Activated T-cell treated with anti-CD3 and anti-CD28 coated beads, Interleukin-2, amount 50 U/mL, for 24 hours (primary cell): ENCODE measurements around the gene SPATA31D3.
"Not testable (repeated sequence)": the region's sequence is repeated elsewhere in the genome, so short reads cannot be mapped to it uniquely, and the experiment has no call there.

Experiments
- DNase-seq: peaks from one replicate; pipeline ENCODE4 v3.0.0-alpha.2; 2020
- H3K27ac Mint-ChIP-seq: 2 replicates; pipeline ENCODE4 v1.8.0; 2020; ENCODE audit warnings: mild to moderate bottlenecking, mixed read lengths
- H3K27me3 Mint-ChIP-seq: 2 replicates; pipeline ENCODE4 v1.8.0; 2020; ENCODE audit warnings: mixed read lengths
- H3K36me3 Mint-ChIP-seq: 2 replicates; pipeline ENCODE4 v1.8.0; 2020; ENCODE audit warnings: low read depth, mixed read lengths
- H3K4me1 Mint-ChIP-seq: 2 replicates; pipeline ENCODE4 v1.8.0; 2020; ENCODE audit warnings: low read depth, mixed read lengths
- H3K4me3 Mint-ChIP-seq: 2 replicates; pipeline ENCODE4 v1.8.0; 2020; ENCODE audit warnings: mild to moderate bottlenecking, moderate library complexity, mixed read lengths
- H3K9me3 Mint-ChIP-seq: 2 replicates; pipeline ENCODE4 v1.8.0; 2020; ENCODE audit warnings: mixed read lengths

The SPATA31D3 gene

DNA sequence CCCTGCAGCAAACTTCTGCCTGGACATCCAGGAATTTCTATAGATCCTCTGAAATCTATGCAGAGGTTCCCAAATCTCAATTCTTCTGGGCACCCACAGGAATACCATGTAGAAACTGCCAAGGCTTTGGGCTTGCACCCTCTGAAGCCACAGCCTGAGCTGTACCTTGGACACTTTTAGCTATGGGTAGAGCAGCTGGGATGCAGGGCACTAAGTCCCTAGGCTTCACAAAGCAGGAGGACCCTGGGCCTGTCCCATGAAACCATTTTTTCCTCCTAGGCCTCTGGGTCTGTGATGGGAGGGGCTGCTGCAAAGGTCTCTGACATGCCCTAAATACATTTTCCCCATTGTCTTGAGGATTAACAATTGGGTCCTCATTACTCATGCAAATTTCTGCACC, 12.3 kb downstream of the SPATA31D3 start:
- no peaks in the 10 kb centered on the region for H3K27me3 Mint-ChIP-seq
- H3K4me1 Mint-ChIP-seq: no peaks in the 10 kb centered on the region
- no peak overlapping the region for H3K4me3 Mint-ChIP-seq
- H3K9me3 Mint-ChIP-seq: peaks cover 29% of the 10 kb centered on the region
- no peaks in the 10 kb centered on the region for H3K36me3 Mint-ChIP-seq
- no peak overlapping the region for H3K27ac Mint-ChIP-seq
- no peak for DNase-seq

DNA sequence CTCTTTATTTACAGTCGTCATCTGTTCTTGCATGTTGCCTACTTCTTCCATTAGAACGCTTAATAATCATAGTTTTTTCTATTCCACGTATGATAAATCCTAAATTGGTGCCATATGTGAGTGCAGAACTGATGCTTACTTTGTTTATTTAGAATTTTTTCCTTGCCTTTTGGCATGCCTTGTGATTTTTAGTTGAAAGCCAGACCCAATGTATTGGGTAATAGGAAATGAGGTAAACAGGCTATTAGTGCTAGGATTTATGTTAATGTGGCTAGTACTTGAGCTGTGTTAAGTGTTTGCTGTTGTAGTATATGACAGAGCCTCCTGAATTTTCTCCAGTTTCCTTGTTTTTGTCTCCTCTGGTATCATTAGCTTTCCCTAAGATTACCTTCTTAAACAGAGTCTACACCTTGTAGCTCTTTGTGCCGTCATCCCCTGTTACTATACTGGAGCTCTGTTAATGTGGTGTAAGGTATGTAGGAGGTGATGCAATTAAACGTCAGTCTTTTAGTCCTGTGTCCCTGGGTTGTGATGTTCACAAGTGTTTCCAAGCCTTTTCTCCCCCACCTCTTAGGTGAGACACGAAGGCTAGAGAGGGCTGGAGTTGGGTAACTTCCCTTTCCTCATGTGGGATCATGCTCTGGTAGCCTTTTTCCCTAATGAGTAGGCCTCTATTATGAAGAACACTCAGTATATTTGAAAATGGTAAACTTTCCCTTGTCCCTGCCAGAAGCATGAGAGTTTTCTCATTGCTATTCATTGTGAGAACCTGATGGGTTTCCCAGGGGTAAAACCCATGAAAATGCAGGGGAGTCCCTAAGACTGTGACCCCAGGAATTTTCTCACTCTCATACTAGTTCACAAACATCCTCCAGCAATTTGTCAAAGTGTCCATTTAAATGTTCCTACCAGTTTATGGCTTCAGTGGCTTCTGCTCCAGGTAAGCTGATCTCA, 21.2 kb downstream of the SPATA31D3 start:
- Mint-ChIP-seq H3K9me3 (no peaks in the 10 kb centered on the region), H3K27ac (no peak overlapping the region), H3K4me3 (no peak overlapping the region), H3K4me1 (no peaks in the 10 kb centered on the region), H3K27me3 (no peaks in the 10 kb centered on the region), H3K36me3 (no peaks in the 10 kb centered on the region)
- no peak for DNase-seq

DNA sequence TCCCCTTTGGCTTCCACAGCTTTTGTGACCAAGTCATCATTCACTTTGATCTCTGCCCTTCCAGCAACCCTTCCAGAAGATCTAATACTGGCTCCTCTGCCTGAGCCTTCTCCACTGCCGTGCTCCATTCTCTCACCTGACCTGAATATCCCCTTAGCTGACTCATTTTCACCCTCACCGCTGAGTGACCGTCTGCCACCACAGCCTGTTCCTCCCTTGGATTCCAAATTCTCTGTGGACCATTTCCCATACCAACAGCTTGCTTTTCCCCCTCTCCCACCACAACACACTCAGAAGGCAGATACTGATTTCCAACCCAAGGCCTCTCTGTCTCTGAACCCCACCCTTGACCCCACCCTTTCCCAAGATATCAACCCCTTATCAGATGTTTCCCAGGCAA, 24.7 kb downstream of the SPATA31D3 start:
- Mint-ChIP-seq H3K4me1 (no peaks in the 10 kb centered on the region), H3K9me3 (peaks cover 3% of the 10 kb centered on the region), H3K27me3 (no peaks in the 10 kb centered on the region), H3K27ac (no peak overlapping the region), H3K4me3 (no peak overlapping the region), H3K36me3 (no peaks in the 10 kb centered on the region)
- DNase-seq: no peak

DNA sequence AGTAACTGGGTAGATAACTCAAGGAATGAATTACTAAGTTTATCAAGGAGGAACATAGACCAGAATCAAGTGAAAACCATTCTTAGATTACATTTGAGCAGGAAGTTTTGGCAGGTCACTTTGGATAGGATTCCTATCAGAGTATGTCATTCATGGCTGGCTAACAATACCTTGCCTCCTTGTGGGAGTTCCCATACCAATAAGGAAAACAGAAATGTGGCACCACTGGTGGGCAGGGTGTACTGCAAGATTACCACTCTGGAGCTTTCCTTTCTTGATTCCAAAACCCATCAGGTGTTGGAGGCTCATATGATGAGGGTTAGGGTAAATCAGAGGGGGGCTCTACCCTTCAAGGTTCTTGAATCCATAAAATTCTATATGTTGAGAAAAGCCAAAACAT, 26.7 kb downstream of the SPATA31D3 start:
- DNase-seq: no peak
- Mint-ChIP-seq H3K4me3 (no peak overlapping the region), H3K4me1 (no peaks in the 10 kb centered on the region), H3K27me3 (no peaks in the 10 kb centered on the region), H3K36me3 (no peaks in the 10 kb centered on the region), H3K9me3 (peaks cover 6% of the 10 kb centered on the region), H3K27ac (no peak overlapping the region)

DNA sequence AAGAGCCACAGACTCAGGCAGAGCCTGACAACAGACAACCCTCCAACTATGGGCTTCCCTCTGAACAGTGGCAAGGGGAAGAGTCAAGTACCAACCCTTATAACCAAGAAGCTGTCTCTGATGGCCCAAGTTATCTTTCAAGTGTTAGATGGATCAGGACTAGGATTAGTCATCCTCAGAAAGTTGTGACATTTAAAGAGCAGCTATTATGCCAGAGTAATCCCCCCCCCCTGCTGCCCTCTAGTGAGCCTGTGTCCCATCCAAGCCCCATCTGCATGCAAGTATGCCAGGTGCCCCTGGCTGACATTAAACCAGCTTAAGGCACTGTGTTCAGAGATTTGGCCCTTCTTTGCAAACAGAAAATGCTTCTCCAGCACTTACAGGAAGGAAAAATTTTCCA, 28.4 kb downstream of the SPATA31D3 start:
- Mint-ChIP-seq H3K36me3 (no peaks in the 10 kb centered on the region), H3K27ac (no peak overlapping the region), H3K9me3 (peaks cover 8% of the 10 kb centered on the region), H3K27me3 (no peaks in the 10 kb centered on the region), H3K4me1 (no peaks in the 10 kb centered on the region), H3K4me3 (no peak overlapping the region)
- DNase-seq: no peak

DNA sequence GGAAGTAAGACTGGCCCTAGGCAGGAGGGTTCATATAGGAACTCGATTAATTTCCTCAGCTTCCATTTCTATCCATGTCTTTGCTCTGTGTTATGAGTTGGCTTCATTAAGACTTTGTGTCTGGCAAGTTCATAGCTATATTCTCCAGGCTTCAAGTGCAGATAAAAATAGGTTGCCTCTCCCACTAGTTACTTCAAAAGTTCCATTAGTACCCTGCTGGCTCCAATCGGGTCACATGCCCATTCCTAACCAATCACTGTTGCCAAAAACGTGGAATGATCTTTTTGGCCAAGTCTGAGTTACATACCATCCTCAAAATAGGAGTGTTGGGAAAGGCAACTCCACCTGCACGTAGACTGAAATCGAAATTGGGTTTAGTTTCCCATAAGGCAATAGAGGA, 31.5 kb downstream of the SPATA31D3 start:
- no peak overlapping the region for H3K4me3 Mint-ChIP-seq
- H3K36me3 Mint-ChIP-seq: no peaks in the 10 kb centered on the region
- H3K27me3 Mint-ChIP-seq: no peaks in the 10 kb centered on the region
- peaks cover 8% of the 10 kb centered on the region for H3K9me3 Mint-ChIP-seq
- H3K27ac Mint-ChIP-seq: no peak overlapping the region
- H3K4me1 Mint-ChIP-seq: no peaks in the 10 kb centered on the region
- DNase-seq: no peak

DNA sequence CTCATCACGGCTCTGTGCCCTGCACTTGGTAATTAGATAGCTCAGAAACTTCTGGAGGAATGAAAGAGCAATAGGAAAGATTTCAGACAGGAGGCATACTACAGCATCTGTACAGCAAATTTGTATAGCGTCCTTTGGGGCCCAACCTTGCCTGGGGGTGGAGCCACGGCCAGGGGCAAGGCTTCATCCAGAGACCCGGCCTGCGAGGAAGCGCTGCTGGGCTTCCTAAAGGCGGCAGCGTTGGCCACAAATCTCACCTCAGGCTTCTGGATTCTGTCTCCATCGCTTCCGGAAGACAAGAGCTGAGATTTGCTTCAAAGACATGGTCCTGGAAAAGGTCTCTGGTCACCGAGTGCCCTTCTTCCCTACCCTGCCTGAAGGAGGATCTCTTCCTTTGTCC, 33.1 kb downstream of the SPATA31D3 start:
- Mint-ChIP-seq H3K27me3 (no peaks in the 10 kb centered on the region), H3K4me3 (no peak overlapping the region), H3K27ac (no peak overlapping the region), H3K9me3 (peaks cover 5% of the 10 kb centered on the region), H3K36me3 (no peaks in the 10 kb centered on the region), H3K4me1 (no peaks in the 10 kb centered on the region)
- no peak for DNase-seq

DNA sequence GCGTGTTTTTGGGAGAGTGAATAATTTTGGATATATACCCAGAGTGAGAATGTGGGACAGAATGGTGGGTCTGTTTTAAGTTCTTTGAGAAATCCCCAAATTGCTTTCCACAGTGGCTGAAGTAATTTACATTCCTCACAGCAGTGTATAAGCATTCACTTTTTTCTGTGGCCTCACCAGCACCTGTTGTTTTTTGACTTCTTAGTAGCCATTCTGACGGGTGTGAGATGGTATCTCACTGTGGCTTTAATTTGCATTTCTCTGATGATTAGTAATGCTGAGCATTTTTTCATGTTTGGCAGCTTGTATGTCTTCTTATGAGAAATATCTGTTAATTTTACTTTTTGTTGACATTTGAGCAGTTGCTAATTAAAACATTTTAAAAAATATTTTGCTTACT, 35.9 kb downstream of the SPATA31D3 start:
- no peak overlapping the region for H3K4me3 Mint-ChIP-seq
- H3K4me1 Mint-ChIP-seq: no peaks in the 10 kb centered on the region
- no peaks in the 10 kb centered on the region for H3K27me3 Mint-ChIP-seq
- no peak overlapping the region for H3K27ac Mint-ChIP-seq
- H3K36me3 Mint-ChIP-seq: no peaks in the 10 kb centered on the region
- H3K9me3 Mint-ChIP-seq: peaks cover 5% of the 10 kb centered on the region
- no peak for DNase-seq

DNA sequence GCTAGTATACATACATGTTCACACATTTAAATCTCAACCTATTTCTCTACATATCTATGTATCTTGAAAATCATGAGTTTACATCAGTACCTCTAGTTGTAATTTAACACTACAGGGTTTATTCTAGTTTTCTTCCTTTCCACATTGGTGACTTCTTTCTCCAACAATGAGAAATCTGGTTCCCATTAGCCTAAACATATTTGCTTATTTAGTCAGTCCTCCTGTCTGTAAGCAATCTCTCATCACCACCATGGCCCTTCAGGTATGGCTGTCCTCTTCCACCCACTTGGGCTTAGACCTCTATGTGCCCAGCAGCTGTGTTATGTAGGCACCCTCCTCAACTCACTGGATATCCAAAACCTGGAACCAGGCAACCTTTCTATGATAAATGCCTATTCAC, 37.3 kb downstream of the SPATA31D3 start:
- Mint-ChIP-seq H3K27me3 (no peaks in the 10 kb centered on the region), H3K4me3 (no peak overlapping the region)

DNA sequence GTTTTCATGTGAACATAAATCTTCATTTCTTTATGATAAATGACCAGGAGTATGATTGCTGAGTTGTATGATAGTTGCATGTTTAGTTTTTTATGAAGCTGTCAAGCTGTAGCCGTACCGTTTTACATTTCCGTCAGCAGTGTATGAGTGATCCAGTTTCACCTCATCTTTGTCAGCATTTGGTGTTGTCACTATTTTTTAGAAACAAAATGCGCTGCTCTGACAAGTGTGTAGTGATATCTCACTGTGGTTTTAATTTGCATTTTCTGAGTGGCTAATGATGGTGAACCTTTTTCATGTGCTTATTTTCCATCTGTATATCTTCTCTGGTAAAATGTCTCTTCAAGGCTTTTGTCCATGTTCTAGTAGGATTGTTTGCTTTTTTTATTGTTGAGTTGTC, 38.6 kb downstream of the SPATA31D3 start:
- Mint-ChIP-seq H3K4me3 (no peak overlapping the region), H3K9me3 (no peaks in the 10 kb centered on the region)

More for the DNA sequence above, 37.3 kb downstream of the SPATA31D3 start:
- Mint-ChIP-seq H3K27ac (no peak overlapping the region), H3K4me1 (no peaks in the 10 kb centered on the region), H3K9me3 (peaks cover 2% of the 10 kb centered on the region), H3K36me3 (no peaks in the 10 kb centered on the region)
- no peak for DNase-seq

DNA sequence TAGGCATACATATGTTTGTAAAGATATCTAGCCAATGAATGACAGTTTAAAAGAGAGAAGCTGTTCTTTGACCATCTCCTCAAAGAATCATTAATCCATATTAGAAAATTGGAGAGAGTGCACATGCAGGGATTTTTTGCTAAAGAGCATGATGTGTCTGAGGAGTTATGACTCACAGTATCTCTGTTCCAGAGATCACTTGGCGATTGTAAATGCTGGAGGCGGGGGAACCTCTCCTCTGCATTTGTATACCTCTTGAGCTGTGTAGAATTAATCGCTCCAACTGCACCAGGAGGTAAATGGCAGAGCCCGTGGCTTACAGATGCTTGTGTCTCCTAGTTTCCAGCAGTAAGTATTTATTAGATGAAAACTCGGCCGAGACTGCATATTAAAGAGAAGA, 41.6 kb downstream of the SPATA31D3 start:
- no peaks in the 10 kb centered on the region for H3K9me3 Mint-ChIP-seq
- H3K36me3 Mint-ChIP-seq: no peaks in the 10 kb centered on the region
- H3K27me3 Mint-ChIP-seq: no peaks in the 10 kb centered on the region
- H3K27ac Mint-ChIP-seq: no peak overlapping the region
- H3K4me3 Mint-ChIP-seq: no peak overlapping the region
- DNase-seq: no peak
- no peaks in the 10 kb centered on the region for H3K4me1 Mint-ChIP-seq

More for the DNA sequence above, 38.6 kb downstream of the SPATA31D3 start:
- DNase-seq: no peak
- no peaks in the 10 kb centered on the region for H3K4me1 Mint-ChIP-seq
- no peak overlapping the region for H3K27ac Mint-ChIP-seq
- H3K27me3 Mint-ChIP-seq: no peaks in the 10 kb centered on the region
- no peaks in the 10 kb centered on the region for H3K36me3 Mint-ChIP-seq

DNA sequence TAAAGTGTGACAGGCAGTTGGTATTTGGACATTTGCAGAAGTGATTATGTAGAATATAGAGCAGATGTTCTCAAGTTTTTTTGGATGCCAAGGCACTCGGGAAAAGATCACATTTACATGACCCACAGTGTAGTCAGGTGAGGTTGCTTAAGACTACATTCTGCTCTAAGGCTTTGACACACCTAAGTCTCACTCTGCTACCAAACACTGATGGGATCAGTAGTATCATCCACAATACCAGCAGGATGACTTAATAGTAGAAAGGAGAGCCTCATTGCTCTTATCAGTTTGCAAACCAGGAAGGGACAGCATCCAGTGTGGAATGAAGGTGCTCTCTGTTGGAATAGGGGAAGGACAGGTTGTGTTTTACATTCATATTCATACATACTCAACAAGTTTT, 42.8 kb downstream of the SPATA31D3 start:
- Mint-ChIP-seq H3K27ac (no peak overlapping the region), H3K4me3 (no peak overlapping the region), H3K36me3 (no peaks in the 10 kb centered on the region), H3K27me3 (no peaks in the 10 kb centered on the region), H3K9me3 (peaks cover 3% of the 10 kb centered on the region), H3K4me1 (no peaks in the 10 kb centered on the region)
- no peak for DNase-seq

DNA sequence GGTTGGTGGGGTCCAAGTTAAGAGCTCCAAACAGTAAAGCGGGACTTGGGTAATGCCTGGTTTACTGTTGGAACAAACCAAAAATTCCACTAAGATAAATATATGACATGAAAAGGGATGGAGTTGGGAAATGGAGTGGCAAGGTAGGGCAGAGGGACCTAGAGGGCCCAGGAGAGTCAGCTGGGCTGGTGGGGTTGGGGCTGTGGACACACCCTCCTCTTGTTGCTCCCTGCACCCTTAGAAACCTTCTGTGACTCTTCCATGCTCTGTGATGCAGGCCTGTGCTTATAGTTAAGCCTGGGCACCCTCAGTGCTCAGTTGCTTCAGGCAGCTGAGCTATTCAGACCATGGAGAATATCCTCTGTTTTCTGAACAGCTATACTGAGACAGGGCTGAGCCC, 45.2 kb downstream of the SPATA31D3 start, which contains the start of gene SPATA31D1:
SPATA31D1 (plus strand) TSS at position 301 of the 400 bp plus-strand sequence; CDS start at position 348, 47 bp downstream.
- H3K4me3 Mint-ChIP-seq, H3K9me3 Mint-ChIP-seq, DNase-seq, H3K4me1 Mint-ChIP-seq, H3K27ac Mint-ChIP-seq, H3K36me3 Mint-ChIP-seq, H3K27me3 Mint-ChIP-seq: not testable (repeated sequence)

DNA sequence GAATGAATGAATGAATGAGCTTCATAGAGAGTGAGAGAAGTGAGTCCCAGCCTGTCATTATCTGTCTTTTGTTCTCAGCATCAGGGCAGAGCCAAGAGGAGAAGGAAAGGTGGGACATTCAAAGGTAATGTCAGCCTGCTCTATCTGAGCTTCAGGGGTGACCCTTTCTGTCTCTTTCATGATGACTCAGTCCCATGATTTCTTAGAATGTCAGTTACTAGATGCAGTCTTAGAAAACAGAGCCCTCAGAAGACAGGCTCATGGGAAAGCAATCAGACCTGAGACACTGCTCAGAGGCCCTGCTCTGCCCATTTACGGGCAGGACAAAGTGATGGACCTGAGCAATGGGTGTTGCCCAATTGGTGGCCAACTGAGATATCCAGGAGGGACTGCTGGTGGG, 46.4 kb downstream of the SPATA31D3 start:
- Mint-ChIP-seq H3K4me3 (no peak overlapping the region), H3K9me3 (peaks cover 6% of the 10 kb centered on the region), H3K27ac (no peak overlapping the region), H3K36me3 (no peaks in the 10 kb centered on the region), H3K27me3 (no peaks in the 10 kb centered on the region), H3K4me1 (no peaks in the 10 kb centered on the region)
- no peak for DNase-seq

DNA sequence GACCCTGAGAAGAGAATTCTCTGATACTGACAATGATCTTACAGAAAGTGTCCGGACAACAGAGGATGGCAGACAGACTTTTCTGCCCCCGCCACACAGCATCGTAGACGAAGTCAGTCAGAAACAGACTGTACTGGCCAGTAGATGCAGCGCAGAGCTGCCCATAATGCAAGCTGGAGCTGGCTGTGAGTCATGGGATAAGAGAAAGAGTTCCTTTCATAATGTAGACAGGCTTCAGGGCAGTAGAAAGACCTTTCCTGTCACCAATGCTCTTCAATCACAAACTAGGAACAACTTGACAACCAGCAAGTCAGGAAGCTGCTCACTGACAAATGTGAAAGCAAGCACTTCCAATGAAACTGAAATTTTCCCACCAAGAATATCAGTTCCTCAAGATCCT, 50.4 kb downstream of the SPATA31D3 start:
- Mint-ChIP-seq H3K4me3 (no peak overlapping the region), H3K36me3 (no peaks in the 10 kb centered on the region), H3K27me3 (no peaks in the 10 kb centered on the region), H3K27ac (no peak overlapping the region), H3K4me1 (no peaks in the 10 kb centered on the region), H3K9me3 (peaks cover 6% of the 10 kb centered on the region)
- DNase-seq: no peak
